ENCODE measurements around the gene MAP2.

GRCh38 chr2:209727077-209727476 is 303.2 kb downstream of the MAP2 start:
- no peak for TF ChIP-seq POLR2A (IDR thresholded peaks at IDR 0.05; ENCODE audit: low read depth, low read length)
- TF ChIP-seq SIN3A (IDR thresholded peaks at IDR 0.05; ENCODE audit: low read depth, low read length): no peak
- TF ChIP-seq HCFC1 (IDR thresholded peaks at IDR 0.05; ENCODE audit: low read length): no peak
- TF ChIP-seq CTCF (IDR thresholded peaks at IDR 0.05 in 2 of 3, conservative IDR thresholded peaks at IDR 0.05 in 1 of 3; ENCODE audit: control insufficient read depth in 2 of 3, extremely low read depth in 1 of 3, insufficient read depth in 1 of 3, low read depth in 3 of 3, low read length in 3 of 3): no peak
- TF ChIP-seq SP1 (IDR thresholded peaks at IDR 0.05; ENCODE audit: low read depth, low read length): no peak
- TF ChIP-seq KDM1A (IDR thresholded peaks at IDR 0.05; ENCODE audit: borderline replicate concordance): no peak

All from GM12878 (cell line).